K562 (cell line): ENCODE measurements around the gene RNU11. TPM values are rescaled to one million over a fixed set of nuclear protein-coding genes. Genes with fewer than 3 reads are reported as not detected.

Experiments used
- ATF3 ChIP-seq, 2 experiments: fragments of 450-650 bp in 1 of 2; sonication (generic) in 1 of 2; formaldehyde crosslinking in 1 of 2; IDR thresholded peaks in 1 of 2; conservative IDR thresholded peaks in 1 of 2; 2 replicates each; pipeline versions ENCODE4 v1.6.1 to v1.8.1; 2016 to 2023; ENCODE audit warnings: mild to moderate bottlenecking in 2 of 2, moderate library complexity in 2 of 2, inconsistent platforms in 1 of 2, missing genetic modification reagents in 1 of 2
- CEBPZ ChIP-seq: fragments of 150-350 bp; IDR thresholded peaks from 2 replicates; pipeline ENCODE4 v1.6.1; 2014; ENCODE audit warnings: low read depth, mild to moderate bottlenecking, low read length, borderline replicate concordance
- EP300 ChIP-seq: IDR thresholded peaks from 2 replicates; pipeline ENCODE4 v1.6.1; 2012; ENCODE audit warnings: low read length, improper control_type of control experiment
- ESRRA ChIP-seq: fragments of 450-650 bp; IDR thresholded peaks from 2 replicates; pipeline ENCODE4 v1.6.1; 2014; ENCODE audit warnings: low read depth, mild to moderate bottlenecking, moderate library complexity, borderline replicate concordance
- HNRNPH1 ChIP-seq: fragments of 200-400 bp; formaldehyde crosslinking; optimal IDR thresholded peaks from 2 replicates; pipeline ENCODE3; 2017; ENCODE audit warnings: low read depth, mild to moderate bottlenecking, low read length, moderate library complexity
- MAFG ChIP-seq: fragments of 450-650 bp; conservative IDR thresholded peaks from 2 replicates; pipeline ENCODE4 v1.6.1; 2016; ENCODE audit warnings: missing genetic modification characterization, missing compliant biosample characterization
- MTA2 ChIP-seq: fragments of 450-650 bp; IDR thresholded peaks from 2 replicates; pipeline ENCODE4 v1.6.1; 2016; ENCODE audit warnings: low read depth
- MXI1 ChIP-seq: IDR thresholded peaks from 2 replicates; pipeline ENCODE4 v1.6.1; 2011; ENCODE audit warnings: low read depth, mild to moderate bottlenecking, improper control_type of control experiment, low read length
- NRF1 ChIP-seq, 2 experiments: fragments of 450-650 bp; IDR thresholded peaks in 1 of 2; conservative IDR thresholded peaks in 1 of 2; 2 replicates each; pipeline ENCODE4 v1.6.1; 2014; ENCODE audit warnings: mild to moderate bottlenecking in 2 of 2
- POLR2A ChIP-seq: fragments of 450-650 bp; conservative IDR thresholded peaks from 2 replicates; pipeline ENCODE4 v1.6.1; 2016
- SMAD1 ChIP-seq: fragments of 150-350 bp; IDR thresholded peaks from 2 replicates; pipeline ENCODE4 v1.6.1; 2014; ENCODE audit warnings: low read length, low read depth; ENCODE audit not compliant: partially characterized antibody
- TCFL5 ChIP-seq: fragments of 250-450 bp; sonication (Bioruptor Pico); conservative IDR thresholded peaks from 2 replicates; pipeline ENCODE4 v1.6.1; 2021; ENCODE audit warnings: mild to moderate bottlenecking, moderate library complexity, matching md5 sums
- VEZF1 ChIP-seq: fragments of 200-800 bp; sonication (Bioruptor generic); IDR thresholded peaks from 2 replicates; pipeline ENCODE4 v1.6.1; 2017; ENCODE audit warnings: missing genetic modification characterization, missing compliant biosample characterization
- ZBTB11 ChIP-seq, 3 experiments: fragments of 200-800 bp in 1 of 3; fragments of 250-450 bp in 1 of 3; fragments of 450-650 bp in 1 of 3; sonication (Bioruptor Pico) in 1 of 3; sonication (Bioruptor generic) in 1 of 3; formaldehyde crosslinking in 1 of 3; IDR thresholded peaks; 2 replicates each; pipeline versions ENCODE4 v1.6.1 to v1.8.0; 2016 to 2022; ENCODE audit warnings: mild to moderate bottlenecking in 2 of 3, missing genetic modification characterization in 2 of 3, missing compliant biosample characterization in 1 of 3, moderate library complexity in 1 of 3
- ZNF778 ChIP-seq: fragments of 450-650 bp; formaldehyde crosslinking; IDR thresholded peaks from 2 replicates; pipeline ENCODE4 v1.4.0; 2020; ENCODE audit warnings: mild to moderate bottlenecking, moderate library complexity
- polyA plus RNA-seq, 8 experiments: library from polyadenylated mRNA; depleted of rRNA in 4 of 8; stranded (reverse) in 5 of 8; unstranded in 3 of 8; fragments of >200 nt; fragmentation: Nextera tagmentation in 2 of 8; fragmentation: Illumina TruSeq in 1 of 8; extraction: Ambion mirVana in 2 of 8; extraction: Trizol in 1 of 8; gene quantifications; 2 replicates each; pipeline versions ENCODE4 v1.2.1 to v1.2.3, GENCODE V29; 2011 to 2014; ENCODE audit warnings: inconsistent platforms in 1 of 8, missing spikeins in 1 of 8
- total RNA-seq, 7 experiments: library from RNA; depleted of rRNA in 6 of 7; stranded (reverse); fragments of >200 nt in 6 of 7; fragmentation: Illumina TruSeq in 2 of 7; extraction: Trizol in 2 of 7; gene quantifications; 2 replicates each; pipeline versions ENCODE4 v1.2.1 to v1.2.3, GENCODE V29; 2011 to 2021; ENCODE audit warnings: low replicate concordance in 1 of 7

Gene RNU11
- total and polyA plus RNA-seq, 9 of the 15 experiments (the other 6 are each of a cell fraction or from before 2014, with no cell fraction given) = not detected

- TF ChIP-seq ATF3 (IDR thresholded peaks at IDR 0.05) = no peak
- TF ChIP-seq ATF3 (CRISPR knock-in tag; conservative IDR thresholded peaks at IDR 0.05) = no peak
- peak; percentile 99 for TF ChIP-seq POLR2A
- TF ChIP-seq ZNF778 (CRISPR knock-in tag) = no peak
- TF ChIP-seq VEZF1 (CRISPR knock-in tag) = peak; percentile 88
- no peak for TF ChIP-seq SMAD1
- no peak for TF ChIP-seq MAFG (tag)
- TF ChIP-seq NRF1 (conservative IDR thresholded peaks at IDR 0.05 in 1 of 2, IDR thresholded peaks at IDR 0.05 in 1 of 2) = peak; percentile 96 to 97
- no peak for TF ChIP-seq CEBPZ
- TF ChIP-seq MXI1 = peak; percentile 88
- no peak for TF ChIP-seq HNRNPH1
- peak; percentile 27 for TF ChIP-seq EP300
- peak; percentile 5; the same call in 1 of the 2 replicates for TF ChIP-seq TCFL5 (CRISPR knock-in tag)
- no peak for TF ChIP-seq MTA2
- peak in 2 of 3 experiments; percentile 91 to 98; a peak in 5 of 6 replicates for TF ChIP-seq ZBTB11 (CRISPR knock-in tag; IDR thresholded peaks at IDR 0.05)
- TF ChIP-seq ESRRA = peak; percentile 71; the same call in 1 of the 2 replicates
Observed at GRCh38 chr1:28642847-28643635, 5.4 kb upstream of the RNU11 start, which contains the start of gene TAF12 (continued).
